ENCODE measurements around the gene AUH.
A peak's percentile ranks its signal among the peaks of the same experiment; 100 is the strongest.

Gene AUH

DNA sequence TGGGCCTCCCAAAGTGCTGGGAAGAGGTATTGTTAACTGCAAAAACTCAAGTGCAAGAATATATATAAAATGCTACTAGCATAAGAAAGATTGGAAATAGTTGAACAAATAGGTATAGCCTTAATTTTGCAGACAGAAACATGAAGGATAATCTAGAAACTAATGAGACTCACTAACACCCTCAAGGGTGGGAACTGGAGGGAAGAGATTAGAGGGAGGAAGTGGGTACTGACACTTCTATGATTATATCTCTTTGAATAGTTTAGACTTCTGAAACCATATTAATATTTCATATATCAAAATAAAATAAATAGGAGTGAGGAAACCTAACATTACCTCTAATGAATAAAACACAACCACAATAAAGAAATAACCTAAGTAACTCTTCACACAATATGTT, 23.0 kb downstream of the AUH start:
- FAIRE-seq (no peak), DNase-seq (ENCODE audit: insufficient read length, low spot score) (no peak)
- TF ChIP-seq POLR2A (IDR thresholded peaks at IDR 0.05; ENCODE audit: low read depth, low read length), result no peak

DNA sequence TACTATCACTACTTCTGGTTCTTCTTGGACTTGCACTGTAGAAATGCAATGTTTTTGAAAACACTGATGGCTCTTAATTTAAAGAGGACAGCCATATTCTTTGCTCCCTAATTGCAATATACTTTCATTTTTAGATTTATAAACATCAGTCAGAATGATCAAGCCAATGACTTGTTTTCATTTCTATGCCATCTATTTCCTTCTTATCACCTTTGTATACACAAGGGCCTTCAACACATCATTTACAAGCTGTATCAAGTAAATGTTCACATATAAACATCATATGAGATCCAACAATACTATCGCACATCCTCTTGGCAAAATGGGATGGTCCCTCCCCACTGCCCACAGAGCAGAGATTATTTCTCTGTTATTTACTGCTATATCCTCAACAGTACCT, 24.9 kb downstream of the AUH start:
- TF ChIP-seq POLR2A (IDR thresholded peaks at IDR 0.05; ENCODE audit: low read depth, low read length), result no peak
- DNase-seq (ENCODE audit: insufficient read length, low spot score) (no peak), FAIRE-seq (peak; percentile 61)

DNA sequence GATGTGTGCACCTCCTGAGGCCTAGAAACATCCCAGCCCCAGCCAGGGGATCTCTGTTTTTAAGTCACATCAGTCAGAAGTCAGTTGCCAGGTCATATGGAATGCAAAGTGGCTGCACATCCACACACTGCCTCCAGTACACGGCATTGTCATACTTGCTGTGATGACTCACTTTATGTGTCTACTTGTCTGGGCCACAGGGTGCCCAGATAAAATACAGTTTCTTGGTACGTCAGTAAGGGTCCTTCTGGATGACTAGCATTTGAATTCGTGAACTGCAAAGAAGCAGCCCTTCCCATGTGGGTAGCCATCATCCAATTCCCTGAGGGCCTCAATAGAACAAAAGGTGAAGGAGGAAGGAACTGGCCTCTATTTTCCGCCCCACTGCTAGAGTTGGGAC, 27.7 kb downstream of the AUH start:
- DNase-seq (ENCODE audit: insufficient read length, low spot score), result no peak
- no peak for TF ChIP-seq POLR2A (IDR thresholded peaks at IDR 0.05; ENCODE audit: low read depth, low read length)
- FAIRE-seq, result peak; percentile 91

DNA sequence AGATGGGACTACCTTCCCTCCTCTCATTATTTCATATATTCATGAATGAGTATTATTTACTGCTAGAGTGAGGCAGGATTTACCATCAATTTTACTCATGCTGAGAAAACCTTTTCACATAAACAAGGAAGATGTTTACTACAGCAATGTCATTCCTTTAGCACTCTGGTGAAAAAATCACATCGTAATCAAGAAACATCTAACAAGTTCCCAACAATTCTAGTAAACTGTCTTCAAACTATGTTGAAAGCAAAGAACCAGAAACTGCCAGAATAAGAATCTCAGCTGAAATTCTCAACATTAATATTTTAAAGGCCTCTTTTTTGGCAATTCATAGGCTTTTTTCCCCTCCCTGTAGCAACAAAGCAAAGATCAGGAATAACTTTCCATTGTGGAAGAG, 28.2 kb downstream of the AUH start:
- FAIRE-seq (no peak), DNase-seq (ENCODE audit: insufficient read length, low spot score) (no peak)
- TF ChIP-seq POLR2A (IDR thresholded peaks at IDR 0.05; ENCODE audit: low read depth, low read length), result no peak

DNA sequence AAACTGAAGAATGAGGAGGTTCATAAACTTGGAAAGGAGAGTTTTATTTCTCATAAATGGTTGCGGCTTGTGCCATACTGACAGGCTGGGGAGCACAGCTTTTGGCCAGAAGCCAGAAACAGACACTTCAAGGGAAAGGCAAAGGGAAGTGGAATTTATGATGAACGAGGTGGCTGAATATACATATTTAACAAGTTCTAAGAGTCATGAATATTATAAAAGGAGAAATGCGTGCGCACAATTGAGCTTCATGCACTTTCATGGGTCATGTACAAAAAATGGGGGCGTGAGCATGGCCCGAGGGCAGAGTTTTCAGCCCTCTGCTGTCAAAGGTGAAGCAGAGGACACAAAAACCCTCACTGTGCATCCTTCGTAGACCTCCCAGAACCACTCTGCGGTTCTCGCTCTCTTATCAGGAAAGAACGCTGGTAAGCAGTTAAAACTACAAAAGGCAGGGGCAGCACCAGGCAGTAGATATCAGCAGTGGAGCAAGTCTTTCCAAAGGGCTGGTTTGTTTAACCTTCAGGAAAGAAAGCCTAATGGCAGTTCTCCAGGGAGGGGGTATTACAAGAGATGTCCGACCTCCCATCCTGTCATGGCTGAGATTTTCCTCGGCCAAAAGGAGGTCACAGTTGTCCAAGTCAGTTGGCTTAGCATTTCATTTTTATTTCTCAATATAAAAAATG, 29.0 kb downstream of the AUH start:
- DNase-seq (ENCODE audit: insufficient read length, low spot score) (no peak), FAIRE-seq (no peak)
- no peak for TF ChIP-seq POLR2A (IDR thresholded peaks at IDR 0.05; ENCODE audit: low read depth, low read length)

DNA sequence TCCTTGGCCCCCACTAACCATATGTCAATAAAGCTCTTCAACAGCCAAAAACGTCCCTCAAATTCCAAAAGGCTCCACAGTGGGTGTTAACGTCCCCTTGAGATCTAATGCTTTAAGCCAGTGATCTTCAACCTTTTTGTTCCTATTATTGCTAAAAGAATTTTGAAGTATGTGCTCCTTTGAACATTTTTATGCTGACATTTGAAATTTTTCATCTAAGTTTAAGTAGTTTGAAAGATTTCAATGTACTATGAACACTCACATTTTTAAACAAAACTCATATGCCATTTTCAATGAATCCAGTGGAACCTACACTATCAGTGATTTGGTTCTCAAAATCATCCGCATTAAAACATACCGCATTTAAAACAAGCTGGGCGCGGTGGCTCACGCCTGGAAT, 29.9 kb downstream of the AUH start:
- DNase-seq (ENCODE audit: insufficient read length, low spot score) (no peak), FAIRE-seq (no peak)
- no peak for TF ChIP-seq POLR2A (IDR thresholded peaks at IDR 0.05; ENCODE audit: low read depth, low read length)

DNA sequence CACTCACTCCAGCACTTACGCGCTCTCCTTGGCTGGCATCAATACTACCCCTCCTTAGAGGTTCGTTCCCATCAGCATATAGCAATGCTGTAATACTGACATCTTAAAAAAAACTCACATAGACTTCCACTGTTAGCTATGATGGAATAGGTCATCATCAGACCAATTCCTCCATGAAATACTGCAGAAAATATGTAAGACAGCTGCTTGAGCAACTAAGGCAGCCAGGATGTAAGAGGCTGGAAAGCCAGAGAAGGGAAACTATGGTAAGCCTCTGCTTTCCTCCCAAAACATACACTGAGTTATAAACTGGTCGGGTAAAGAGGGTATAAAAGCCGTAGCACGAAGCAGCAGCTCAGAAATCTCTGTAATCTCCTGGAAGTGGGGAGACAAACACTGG, 33.5 kb downstream of the AUH start:
- DNase-seq (ENCODE audit: insufficient read length, low spot score) (no peak), FAIRE-seq (no peak)
- no peak for TF ChIP-seq POLR2A (IDR thresholded peaks at IDR 0.05; ENCODE audit: low read depth, low read length)

DNA sequence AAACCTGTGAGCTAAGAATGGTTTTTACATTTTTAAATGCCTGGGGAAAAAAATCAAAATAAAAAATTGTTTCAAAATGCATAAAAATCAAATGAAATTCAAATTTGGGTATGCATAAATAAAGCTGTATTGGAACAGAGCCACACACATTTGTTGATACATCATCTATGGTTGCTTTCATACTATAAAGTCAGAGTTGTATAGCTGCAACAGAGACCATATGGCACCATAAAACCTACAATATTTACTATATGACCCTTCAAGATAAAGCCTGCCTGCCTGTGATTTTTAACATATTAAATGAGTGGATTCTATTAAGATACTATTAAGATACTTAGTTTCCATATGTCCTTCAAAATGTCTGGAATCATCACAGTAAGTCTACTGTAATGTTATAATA, 40.0 kb downstream of the AUH start:
- no peak for TF ChIP-seq POLR2A (IDR thresholded peaks at IDR 0.05; ENCODE audit: low read depth, low read length)
- FAIRE-seq, result no peak
- no peak for DNase-seq (ENCODE audit: insufficient read length, low spot score)

DNA sequence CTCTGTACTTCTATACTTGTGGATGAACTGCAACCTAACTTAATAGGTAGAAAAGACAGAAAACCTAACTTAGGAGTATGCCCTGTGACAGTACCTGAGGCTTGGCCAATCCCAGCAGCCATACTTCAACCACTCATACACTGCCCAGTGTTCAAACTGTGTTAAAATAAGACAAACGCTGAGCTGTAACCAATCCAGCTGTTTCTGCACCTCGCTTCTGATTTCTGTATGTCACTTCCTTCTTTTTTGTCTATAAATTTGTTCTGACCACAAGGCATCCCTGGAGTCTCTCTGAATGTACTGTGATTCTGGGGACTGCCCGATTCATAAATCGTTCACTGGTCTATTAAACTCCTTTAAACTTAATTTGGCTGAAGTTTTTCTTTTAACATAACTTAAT, 41.4 kb downstream of the AUH start:
- peak; percentile 87 for FAIRE-seq
- no peak for TF ChIP-seq POLR2A (IDR thresholded peaks at IDR 0.05; ENCODE audit: low read depth, low read length)
- no peak for DNase-seq (ENCODE audit: insufficient read length, low spot score)

DNA sequence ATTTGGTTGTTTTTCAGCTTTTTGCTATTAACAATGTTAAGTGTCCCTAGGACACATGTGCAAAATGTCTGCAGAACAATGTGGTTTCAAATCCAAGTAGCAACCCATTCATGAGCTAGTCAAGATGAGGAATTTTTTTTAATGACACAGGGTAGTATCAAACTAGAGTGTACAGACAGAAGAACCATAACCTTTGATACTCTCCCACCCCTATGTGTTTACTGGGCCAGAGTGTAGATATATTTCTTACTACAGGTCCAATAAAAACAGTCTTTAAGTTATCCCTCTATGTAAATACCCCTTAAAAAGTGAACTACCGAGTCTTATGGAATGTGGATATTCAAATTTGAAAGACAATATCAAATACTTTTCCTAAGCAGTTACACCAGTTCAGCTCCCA, 45.6 kb downstream of the AUH start:
- DNase-seq (ENCODE audit: insufficient read length, low spot score) (no peak), FAIRE-seq (no peak)
- TF ChIP-seq POLR2A (IDR thresholded peaks at IDR 0.05; ENCODE audit: low read depth, low read length), result no peak

DNA sequence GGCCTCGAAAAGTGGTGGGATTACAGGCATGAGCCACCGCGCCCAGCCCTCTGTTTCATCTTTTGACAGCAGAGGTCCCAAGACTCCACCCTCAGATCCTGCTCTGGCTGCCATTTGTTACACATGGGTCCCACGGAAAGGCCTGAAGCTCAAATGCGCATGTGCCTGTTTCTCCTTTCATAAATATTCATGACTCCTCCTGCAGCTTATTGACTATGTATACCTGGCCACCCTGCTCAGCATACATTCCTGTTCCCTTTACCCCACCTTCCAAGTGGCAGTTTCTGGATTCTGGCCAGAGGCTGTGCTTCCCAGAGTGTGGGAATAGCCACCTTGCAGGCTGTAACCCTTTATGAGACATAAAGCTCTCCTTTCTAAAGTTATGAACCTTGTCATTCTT, 46.5 kb downstream of the AUH start:
- TF ChIP-seq POLR2A (IDR thresholded peaks at IDR 0.05; ENCODE audit: low read depth, low read length), result no peak
- DNase-seq (ENCODE audit: insufficient read length, low spot score) (no peak), FAIRE-seq (peak; percentile 11)

DNA sequence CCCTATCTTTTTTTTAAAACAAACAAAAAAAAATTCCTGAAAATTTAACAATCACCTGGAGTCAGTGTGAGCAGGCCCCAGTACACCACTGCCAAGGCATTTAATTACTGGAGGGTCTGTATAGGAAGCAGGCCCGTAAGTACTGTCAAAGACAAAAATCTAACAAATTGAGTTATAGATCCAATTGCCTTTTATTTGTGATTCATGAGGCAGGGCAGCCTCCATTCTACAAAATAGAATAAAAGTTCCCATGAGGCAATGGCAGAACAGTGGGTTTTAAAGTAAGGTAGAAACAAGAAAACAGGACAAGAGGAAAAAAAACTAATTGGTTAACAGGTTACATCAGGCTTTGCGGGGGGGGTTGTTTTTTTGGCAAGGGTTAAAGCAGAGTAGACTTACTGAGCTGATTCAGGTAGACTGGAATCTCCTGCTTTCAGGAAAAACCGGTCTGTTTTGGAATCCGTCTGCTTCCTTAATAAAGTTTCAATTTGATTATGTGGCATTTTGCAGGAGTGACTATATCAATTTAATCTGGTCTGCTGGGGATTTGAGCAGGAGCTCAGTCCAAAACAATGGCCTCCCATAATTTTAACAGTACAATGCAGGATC, 48.9 kb downstream of the AUH start:
- no peak for DNase-seq (ENCODE audit: insufficient read length, low spot score)

DNA sequence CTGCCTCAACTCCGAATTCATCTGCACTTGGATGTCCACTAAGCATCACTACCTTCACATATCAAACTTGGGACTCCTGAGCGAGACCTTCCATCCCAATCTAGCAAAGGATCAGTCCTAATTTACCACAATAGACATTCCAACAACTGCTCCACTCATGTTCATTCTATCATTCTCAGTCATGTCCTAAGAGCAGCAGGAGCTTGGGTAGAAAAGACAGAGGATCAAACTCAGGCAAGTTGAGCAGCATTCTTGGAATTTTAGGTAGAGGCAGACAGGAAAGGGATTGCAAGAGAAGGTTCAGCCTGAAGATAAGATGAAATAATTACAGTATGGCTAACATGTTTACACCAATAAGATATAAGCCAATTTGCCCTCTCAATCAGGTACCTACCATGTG, 51.7 kb downstream of the AUH start:
- no peak for TF ChIP-seq POLR2A (IDR thresholded peaks at IDR 0.05; ENCODE audit: low read depth, low read length)
- no peak for DNase-seq (ENCODE audit: insufficient read length, low spot score)
- no peak for FAIRE-seq

More for the DNA sequence above, 48.9 kb downstream of the AUH start:
- TF ChIP-seq POLR2A (IDR thresholded peaks at IDR 0.05; ENCODE audit: low read depth, low read length), result no peak
- FAIRE-seq, result no peak

DNA sequence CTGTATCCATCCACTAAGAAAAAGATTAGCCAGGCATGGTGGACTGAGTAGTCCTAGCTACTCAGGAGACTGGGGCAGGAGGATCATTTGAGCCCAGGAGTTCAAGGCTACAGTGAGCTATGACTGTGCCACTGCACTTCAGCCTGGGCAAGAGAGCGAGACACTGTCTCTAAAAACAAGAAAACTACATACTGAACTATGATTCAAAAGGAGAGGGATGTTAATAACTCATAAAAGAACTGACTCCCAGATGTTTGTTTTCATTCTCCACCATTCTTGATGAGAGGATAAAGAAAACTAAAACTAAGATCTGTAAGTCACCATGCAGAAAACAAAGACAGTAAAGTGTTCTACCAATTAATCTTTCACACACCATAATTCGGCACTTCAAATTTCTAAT, 53.5 kb downstream of the AUH start:
- no peak for TF ChIP-seq POLR2A (IDR thresholded peaks at IDR 0.05; ENCODE audit: low read depth, low read length)
- DNase-seq (ENCODE audit: insufficient read length, low spot score) (no peak), FAIRE-seq (no peak)

DNA sequence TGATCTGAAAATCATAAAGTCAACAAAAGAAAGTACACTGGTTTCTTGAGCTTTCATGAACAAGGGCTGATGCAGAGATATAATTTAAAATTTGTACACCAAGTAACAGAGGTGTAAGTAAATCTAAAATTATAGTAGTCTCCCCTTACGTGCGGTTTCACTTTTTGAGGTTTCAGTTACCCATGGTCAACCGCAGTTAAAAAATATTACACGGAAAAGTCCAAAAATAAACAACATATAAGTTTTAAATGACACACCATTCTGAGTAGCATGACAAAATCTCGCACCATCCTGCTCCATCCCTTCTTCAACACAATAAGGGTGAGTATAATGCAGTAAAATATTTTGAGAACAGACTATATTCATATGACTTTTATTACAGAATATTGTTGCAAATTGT, 54.4 kb downstream of the AUH start:
- FAIRE-seq (no peak), DNase-seq (ENCODE audit: insufficient read length, low spot score) (no peak)
- no peak for TF ChIP-seq POLR2A (IDR thresholded peaks at IDR 0.05; ENCODE audit: low read depth, low read length)

DNA sequence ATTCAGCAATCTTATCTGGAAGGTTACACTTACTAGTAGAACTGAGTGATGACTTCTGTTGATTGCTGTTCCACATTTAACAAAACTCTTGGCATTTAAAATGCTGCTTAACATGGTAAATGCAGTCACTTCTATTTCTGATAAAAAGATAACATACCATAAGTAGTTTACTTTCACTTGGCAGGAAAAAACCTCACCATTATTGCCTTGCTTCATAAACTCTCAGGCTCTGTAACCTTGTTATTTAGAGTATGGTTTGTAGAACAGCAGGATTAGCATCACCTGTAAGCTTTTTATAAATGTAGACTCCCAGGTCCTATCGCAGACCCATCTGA, 55.5 kb downstream of the AUH start:
- FAIRE-seq, result peak; percentile 73
- no peak for TF ChIP-seq POLR2A (IDR thresholded peaks at IDR 0.05; ENCODE audit: low read depth, low read length)
- no peak for DNase-seq (ENCODE audit: insufficient read length, low spot score)

All from H54 (cell line).